Measurements from ENCODE around the gene MS4A6E.

- TF ChIP-seq CTCF (tag by site-specific recombination; IDR thresholded peaks at IDR 0.05) = no peak
- TF ChIP-seq ZNF239 (tag by site-specific recombination; IDR thresholded peaks at IDR 0.05) = no peak
- no peak for TF ChIP-seq ZNF398 (tag by site-specific recombination; IDR thresholded peaks at IDR 0.05)
- no peak for TF ChIP-seq REST (tag by site-specific recombination; IDR thresholded peaks at IDR 0.05)
Observed at GRCh38 chr11:60344146-60344545, 17.1 kb downstream of the MS4A6E start.

Data from HEK293 (cell line).